Measurements from ENCODE around the gene NLRP2B. TPM values are rescaled to one million over a fixed set of nuclear protein-coding genes. Genes with fewer than 3 reads are reported as not detected.

The NLRP2B gene
- total and polyA plus RNA-seq, 9 of the 15 experiments (the other 6 are each of a cell fraction or from before 2014, with no cell fraction given) = not detected

- TF ChIP-seq NFE2L1 (tag; IDR thresholded peaks at IDR 0.05; ENCODE audit: borderline replicate concordance, low read depth) (no peak), TBL1XR1 (IDR thresholded peaks at IDR 0.05; ENCODE audit: low read length in 2 of 2) (no peak), TBP (optimal IDR thresholded peaks at IDR 0.05; ENCODE audit: low read depth, low read length) (no peak)
Observed at GRCh38 chrX:57643698-57644097, 36.4 kb downstream of the NLRP2B start (continued).

DNA sequence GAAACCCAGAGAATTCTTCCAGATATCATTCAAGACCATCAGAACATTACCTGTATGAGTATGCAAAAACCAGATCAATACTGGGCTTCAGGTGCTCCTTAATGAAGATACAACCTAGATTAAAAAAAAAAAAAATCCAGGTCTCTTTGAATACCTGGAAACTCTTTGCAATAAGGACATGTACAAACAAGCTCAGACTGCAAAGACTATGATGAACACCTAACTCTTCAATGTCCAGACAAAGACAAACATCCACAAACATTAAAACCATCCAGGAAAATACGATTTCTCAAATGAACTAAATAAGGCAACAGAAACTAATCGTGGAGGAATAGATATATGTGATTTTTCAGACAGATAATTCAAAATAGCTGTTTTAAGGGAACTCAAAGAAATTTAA, 38.7 kb downstream of the NLRP2B start:
- no peak for DNase-seq (ENCODE audit: extremely low read depth in 1 of 4, low spot score in 3 of 4)
- TF ChIP-seq NFRKB (IDR thresholded peaks at IDR 0.05; ENCODE audit: low read depth) (no peak), ZBTB9 (CRISPR knock-in tag; IDR thresholded peaks at IDR 0.05) (no peak), GABPA (tag; conservative IDR thresholded peaks at IDR 0.05; ENCODE audit: low read depth) (no peak), HNRNPL (IDR thresholded peaks at IDR 0.05; ENCODE audit: low read depth, low read length) (no peak), ESRRB (CRISPR knock-in tag; IDR thresholded peaks at IDR 0.05; ENCODE audit: borderline replicate concordance) (no peak), SMARCB1 (IDR thresholded peaks at IDR 0.05; ENCODE audit: insufficient read length, low read depth) (no peak), KAT2B (IDR thresholded peaks at IDR 0.05; ENCODE audit: low read depth, low read length) (no peak), FOXO4 (CRISPR knock-in tag; IDR thresholded peaks at IDR 0.05) (no peak), FOXM1 (IDR thresholded peaks at IDR 0.05; ENCODE audit: low read depth) (no peak), FOXM1 (CRISPR knock-in tag; IDR thresholded peaks at IDR 0.05; ENCODE audit: low read depth) (no peak), NR1H2 (CRISPR knock-in tag; IDR thresholded peaks at IDR 0.05) (no peak), PTRF (tag; IDR thresholded peaks at IDR 0.05) (no peak)
- TF ChIP-seq, protein P1, sequence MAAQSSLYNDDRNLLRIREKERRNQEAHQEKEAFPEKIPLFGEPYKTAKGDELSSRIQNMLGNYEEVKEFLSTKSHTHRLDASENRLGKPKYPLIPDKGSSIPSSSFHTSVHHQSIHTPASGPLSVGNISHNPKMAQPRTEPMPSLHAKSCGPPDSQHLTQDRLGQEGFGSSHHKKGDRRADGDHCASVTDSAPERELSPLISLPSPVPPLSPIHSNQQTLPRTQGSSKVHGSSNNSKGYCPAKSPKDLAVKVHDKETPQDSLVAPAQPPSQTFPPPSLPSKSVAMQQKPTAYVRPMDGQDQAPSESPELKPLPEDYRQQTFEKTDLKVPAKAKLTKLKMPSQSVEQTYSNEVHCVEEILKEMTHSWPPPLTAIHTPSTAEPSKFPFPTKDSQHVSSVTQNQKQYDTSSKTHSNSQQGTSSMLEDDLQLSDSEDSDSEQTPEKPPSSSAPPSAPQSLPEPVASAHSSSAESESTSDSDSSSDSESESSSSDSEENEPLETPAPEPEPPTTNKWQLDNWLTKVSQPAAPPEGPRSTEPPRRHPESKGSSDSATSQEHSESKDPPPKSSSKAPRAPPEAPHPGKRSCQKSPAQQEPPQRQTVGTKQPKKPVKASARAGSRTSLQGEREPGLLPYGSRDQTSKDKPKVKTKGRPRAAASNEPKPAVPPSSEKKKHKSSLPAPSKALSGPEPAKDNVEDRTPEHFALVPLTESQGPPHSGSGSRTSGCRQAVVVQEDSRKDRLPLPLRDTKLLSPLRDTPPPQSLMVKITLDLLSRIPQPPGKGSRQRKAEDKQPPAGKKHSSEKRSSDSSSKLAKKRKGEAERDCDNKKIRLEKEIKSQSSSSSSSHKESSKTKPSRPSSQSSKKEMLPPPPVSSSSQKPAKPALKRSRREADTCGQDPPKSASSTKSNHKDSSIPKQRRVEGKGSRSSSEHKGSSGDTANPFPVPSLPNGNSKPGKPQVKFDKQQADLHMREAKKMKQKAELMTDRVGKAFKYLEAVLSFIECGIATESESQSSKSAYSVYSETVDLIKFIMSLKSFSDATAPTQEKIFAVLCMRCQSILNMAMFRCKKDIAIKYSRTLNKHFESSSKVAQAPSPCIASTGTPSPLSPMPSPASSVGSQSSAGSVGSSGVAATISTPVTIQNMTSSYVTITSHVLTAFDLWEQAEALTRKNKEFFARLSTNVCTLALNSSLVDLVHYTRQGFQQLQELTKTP (IDR thresholded peaks at IDR 0.05; ENCODE audit: low read depth in 1 of 2, partially characterized antibody in 2 of 2) = no peak
- no peaks in the 10 kb centered on the region for H3K4me1 ChIP-seq (replicated peaks in 1 of 2; ENCODE audit: control insufficient read depth in 2 of 2, insufficient read depth in 2 of 2, low read length in 2 of 2)
- no peaks in the 10 kb centered on the region for H4K20me1 ChIP-seq (replicated peaks; ENCODE audit: control insufficient read depth, insufficient read depth, low read length)
- no peaks in the 10 kb centered on the region for H3K9me1 ChIP-seq (ENCODE audit: control insufficient read depth, insufficient read depth, low read length)
- no peak for FAIRE-seq
- intact Hi-C loops (cut with micrococcal nuclease) (loop anchor here (10.0 kb wide), 1 partner anchor 67 kb away; no protein-coding TSS in a partner anchor), in situ Hi-C loops (cut with MboI) (no loop called here)
- no peak overlapping the region for H3K27ac ChIP-seq (ENCODE audit: extremely low read depth, low read depth, low read length)
- no peaks in the 10 kb centered on the region for H3K27me3 ChIP-seq (ENCODE audit: control insufficient read depth in 2 of 2, insufficient read depth in 2 of 2, low read length in 2 of 2)
- BruUV-seq (replicated peaks) = no TSS peak
- H3K79me2 ChIP-seq (ENCODE audit: control insufficient read depth, insufficient read depth, low read length) = no peaks in the 10 kb centered on the region
- no peak overlapping the region for H2AFZ ChIP-seq (ENCODE audit: low read depth, low read length)
- no peak overlapping the region for H3K4me2 ChIP-seq (ENCODE audit: insufficient read depth, low read length)
- ATAC-seq = no peak
- no peaks in the 10 kb centered on the region for H3K9me3 ChIP-seq (replicated peaks; ENCODE audit: control insufficient read depth, insufficient read depth, low read depth, low read length)
- ChIA-PET CTCF (ENCODE audit: low intra/inter-chr PET ratio) (no interaction called here), POLR2A (no interaction called here)
- 0% methylated on average over 2 of the region's 2 CpGs for whole genome bisulfite sequencing (ENCODE audit: insufficient coverage, low coverage, missing lambda C conversion rate)
- H3K9ac ChIP-seq (ENCODE audit: insufficient read depth in 1 of 2, low read depth in 2 of 2, low read length in 2 of 2) = no peak overlapping the region
- no peak overlapping the region for H3K4me3 ChIP-seq
- H3K36me3 ChIP-seq (ENCODE audit: control insufficient read depth, insufficient read depth, low read length) = no peaks in the 10 kb centered on the region
